Panc1 (cell line): Measurements from ENCODE around the gene CKB. TPM values are rescaled to one million over a fixed set of nuclear protein-coding genes. Genes with fewer than 3 reads are reported as not detected.

Experiments used
- ATAC-seq: fragments of 200-7000 bp; cut with Tn5 transposase; 2 replicates; pipeline ENCODE4 v1.9.1; 2020; ENCODE audit warnings: mild to moderate bottlenecking, moderate library complexity
- BruUV-seq: library from RNA; stranded (reverse); fragments of 400-500 nt; replicated peaks from 2 replicates; lab custom pipeline; 2021; lab: Mats Ljungman, UMichigan
- CTCF ChIA-PET: fragments of 300-600 bp; sonication (Branson Sonifier 250); formaldehyde crosslinking; loops from one replicate; lab custom pipeline; 2022; ENCODE audit warnings: antibody characterized with exemption; lab: Charles Lee
- POLR2A ChIA-PET: fragments of 300-600 bp; sonication (Branson Sonifier 250); formaldehyde crosslinking; loops from one replicate; lab custom pipeline; 2022; ENCODE audit warnings: antibody characterized with exemption; lab: Charles Lee
- DNase-seq: peaks from one replicate; pipeline ENCODE4 v3.0.0-alpha.2; 2010; ENCODE audit warnings: low read depth, low spot score
- H3K27ac ChIP-seq: 2 replicates; pipeline ENCODE4 v1.5.1; 2011; ENCODE audit warnings: mild to moderate bottlenecking, low read length, inconsistent platforms
- H3K27me3 ChIP-seq: fragments of 200-500 bp; sonication (Bioruptor generic); 2 replicates; pipeline ENCODE4 v1.6.0; 2014; ENCODE audit warnings: low read length, inconsistent platforms; ENCODE audit not compliant: control insufficient read depth, insufficient read depth
- H3K36me3 ChIP-seq: fragments of 200-500 bp; sonication (Bioruptor generic); 2 replicates; pipeline ENCODE4 v1.5.1; 2014; ENCODE audit warnings: inconsistent platforms, mild to moderate bottlenecking, low read length, moderate library complexity; ENCODE audit not compliant: control insufficient read depth, insufficient read depth
- H3K4me1 ChIP-seq: 2 replicates; pipeline ENCODE4 v1.5.1; 2011; ENCODE audit warnings: inconsistent platforms, mild to moderate bottlenecking, low read length, moderate library complexity; ENCODE audit not compliant: control insufficient read depth, insufficient read depth
- H3K4me3 ChIP-seq, 2 experiments: 2 replicates each; pipeline ENCODE4 v1.5.1; 2011 to 2012; ENCODE audit warnings: low read depth in 2 of 2, low read length in 2 of 2, mild to moderate bottlenecking in 2 of 2, inconsistent platforms in 1 of 2, moderate library complexity in 1 of 2
- H3K9me3 ChIP-seq: fragments of 200-500 bp; sonication (Bioruptor generic); 2 replicates; pipeline ENCODE4 v1.5.1; 2014; ENCODE audit warnings: low read depth, mild to moderate bottlenecking, inconsistent platforms, low read length, moderate library complexity; ENCODE audit not compliant: control insufficient read depth, insufficient read depth
- POLR2AphosphoS5 ChIP-seq: IDR thresholded peaks from 2 replicates; pipeline ENCODE4 v1.6.1; 2012; ENCODE audit warnings: mild to moderate bottlenecking, low read depth, low read length, moderate library complexity
- in situ Hi-C: cut with HindIII; loops from 2 replicates; pipeline ENCODE4 v1.10.0; 2016; ENCODE audit warnings: low sequenced_read_pairs, low pct_unique_long_range_greater_than_20kb
- intact Hi-C: fragments of 100-400 bp; cut with micrococcal nuclease; formaldehyde crosslinking; loops from one replicate; pipeline ENCODE4 v1.10.0; 2022; ENCODE audit not compliant: unreplicated experiment
- total RNA-seq: library from RNA; stranded (reverse); gene quantifications from one replicate; pipeline ENCODE4 v1.2.1, GENCODE V29; 2021; ENCODE audit not compliant: unreplicated experiment
- TF ChIP-seq, protein P1 (sequence below), 2 experiments: IDR thresholded peaks; 2 replicates each; pipeline ENCODE4 v1.6.1; 2011 to 2012; ENCODE audit warnings: low read depth in 2 of 2, control low read depth in 1 of 2, low read length in 1 of 2, mild to moderate bottlenecking in 1 of 2, moderate library complexity in 1 of 2; ENCODE audit not compliant: insufficient read depth in 1 of 2

CKB gene
- total RNA-seq, 1 experiment from 2014 or later = 436 TPM

DNA sequence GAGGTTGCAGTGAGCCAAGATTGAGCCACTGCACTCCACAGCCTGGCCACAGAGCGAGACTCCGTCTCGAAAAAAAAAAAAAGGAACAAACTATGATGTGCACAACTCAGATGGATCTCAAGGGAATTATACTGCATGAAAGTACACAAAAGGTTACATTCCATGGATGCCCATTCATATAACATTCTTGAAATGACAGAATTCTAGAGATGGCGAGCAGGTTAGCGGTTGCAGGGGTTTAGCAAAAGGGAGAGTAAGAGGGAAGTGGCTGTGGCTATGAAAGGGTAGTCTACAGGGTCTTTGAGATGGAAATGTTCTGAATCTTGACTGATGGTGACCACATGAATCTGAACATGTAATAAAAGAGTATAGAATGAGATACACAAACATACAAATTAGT is 49.7 kb downstream of the CKB start:
- Histone ChIP-seq H3K4me3 (no peak overlapping the region), H3K9me3 (no peaks in the 10 kb centered on the region), H3K36me3 (peaks cover 3% of the 10 kb centered on the region; the same call in 1 of the 2 replicates), H3K4me1 (no peaks in the 10 kb centered on the region), H3K27ac (no peak overlapping the region), H3K27me3 (no peaks in the 10 kb centered on the region)
- intact Hi-C loops = no loop called here
- TF ChIP-seq POLR2AphosphoS5 = no peak
- TF ChIP-seq, protein P1, sequence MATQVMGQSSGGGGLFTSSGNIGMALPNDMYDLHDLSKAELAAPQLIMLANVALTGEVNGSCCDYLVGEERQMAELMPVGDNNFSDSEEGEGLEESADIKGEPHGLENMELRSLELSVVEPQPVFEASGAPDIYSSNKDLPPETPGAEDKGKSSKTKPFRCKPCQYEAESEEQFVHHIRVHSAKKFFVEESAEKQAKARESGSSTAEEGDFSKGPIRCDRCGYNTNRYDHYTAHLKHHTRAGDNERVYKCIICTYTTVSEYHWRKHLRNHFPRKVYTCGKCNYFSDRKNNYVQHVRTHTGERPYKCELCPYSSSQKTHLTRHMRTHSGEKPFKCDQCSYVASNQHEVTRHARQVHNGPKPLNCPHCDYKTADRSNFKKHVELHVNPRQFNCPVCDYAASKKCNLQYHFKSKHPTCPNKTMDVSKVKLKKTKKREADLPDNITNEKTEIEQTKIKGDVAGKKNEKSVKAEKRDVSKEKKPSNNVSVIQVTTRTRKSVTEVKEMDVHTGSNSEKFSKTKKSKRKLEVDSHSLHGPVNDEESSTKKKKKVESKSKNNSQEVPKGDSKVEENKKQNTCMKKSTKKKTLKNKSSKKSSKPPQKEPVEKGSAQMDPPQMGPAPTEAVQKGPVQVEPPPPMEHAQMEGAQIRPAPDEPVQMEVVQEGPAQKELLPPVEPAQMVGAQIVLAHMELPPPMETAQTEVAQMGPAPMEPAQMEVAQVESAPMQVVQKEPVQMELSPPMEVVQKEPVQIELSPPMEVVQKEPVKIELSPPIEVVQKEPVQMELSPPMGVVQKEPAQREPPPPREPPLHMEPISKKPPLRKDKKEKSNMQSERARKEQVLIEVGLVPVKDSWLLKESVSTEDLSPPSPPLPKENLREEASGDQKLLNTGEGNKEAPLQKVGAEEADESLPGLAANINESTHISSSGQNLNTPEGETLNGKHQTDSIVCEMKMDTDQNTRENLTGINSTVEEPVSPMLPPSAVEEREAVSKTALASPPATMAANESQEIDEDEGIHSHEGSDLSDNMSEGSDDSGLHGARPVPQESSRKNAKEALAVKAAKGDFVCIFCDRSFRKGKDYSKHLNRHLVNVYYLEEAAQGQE (IDR thresholded peaks at IDR 0.05; ENCODE audit: insufficient read depth in 1 of 2, low read depth in 2 of 2, low read length in 1 of 2) = no peak
- in situ Hi-C loops = no loop called here
- no TSS peak for BruUV-seq
- ChIA-PET POLR2A (interaction anchor here (0.8 kb wide), 1 partner anchor 13 kb away, joined by 5 read pairs; no protein-coding TSS in a partner anchor), CTCF (no interaction called here)
- ATAC-seq = no peak
- DNase-seq = no peak

Other genes with a start within 250 kb of the CKB start
- 238 TPM for gene EIF5, start 188.6 kb downstream of the CKB start, total RNA-seq
- 56.1 TPM for gene MARK3, start 137.4 kb downstream of the CKB start, total RNA-seq
- 22.9 TPM for gene TRMT61A, start 6.4 kb upstream of the CKB start, total RNA-seq
- 22.5 TPM for gene BAG5, start 39.8 kb upstream of the CKB start, total RNA-seq
- 42.2 TPM for gene COA8, start 40.1 kb upstream of the CKB start, total RNA-seq
- gene KLC1, start 106.4 kb upstream of the CKB start, total RNA-seq = 98.0 TPM
- 36.8 TPM for gene XRCC3, start 192.6 kb upstream of the CKB start, total RNA-seq
- 41.8 TPM for gene ZFYVE21, start 193.0 kb upstream of the CKB start, total RNA-seq